GM12865 (cell line): ENCODE measurements around the gene MSANTD7.

Source experiments
- DNase-seq: peaks from one replicate; pipeline ENCODE4 v3.0.0; 2010; ENCODE audit warnings: low read depth
- H3K4me3 ChIP-seq: 2 replicates; pipeline ENCODE4 v1.5.1; 2011; ENCODE audit warnings: mild to moderate bottlenecking, low read depth, low read length, control low read depth
- TF ChIP-seq, protein P1 (sequence below): IDR thresholded peaks from 2 replicates; pipeline ENCODE4 v1.5.1; 2011; ENCODE audit warnings: low read length, control low read depth, low read depth, inconsistent platforms; ENCODE audit not compliant: insufficient read depth; ENCODE audit errors: missing control alignments

Gene MSANTD7

DNA sequence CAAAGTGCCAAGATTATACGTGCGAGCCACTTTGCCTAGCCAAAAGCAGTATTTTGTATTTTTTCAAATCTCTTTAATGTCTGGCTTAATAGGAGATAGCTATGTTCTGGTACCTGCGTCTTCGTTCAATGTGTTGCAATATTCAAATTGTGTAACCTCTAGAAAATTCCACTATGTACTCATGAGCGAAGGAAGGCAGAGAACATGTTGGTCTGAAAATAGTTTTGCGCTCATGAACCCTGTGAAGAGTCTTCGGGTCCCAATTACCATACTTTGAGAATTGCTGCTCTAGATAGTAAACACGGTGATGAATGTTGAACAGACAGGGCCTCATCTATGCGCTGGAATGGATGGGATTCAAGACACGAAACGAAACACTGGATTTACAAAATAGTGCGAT is 37.8 kb downstream of the MSANTD7 start:
- TF ChIP-seq, protein P1, sequence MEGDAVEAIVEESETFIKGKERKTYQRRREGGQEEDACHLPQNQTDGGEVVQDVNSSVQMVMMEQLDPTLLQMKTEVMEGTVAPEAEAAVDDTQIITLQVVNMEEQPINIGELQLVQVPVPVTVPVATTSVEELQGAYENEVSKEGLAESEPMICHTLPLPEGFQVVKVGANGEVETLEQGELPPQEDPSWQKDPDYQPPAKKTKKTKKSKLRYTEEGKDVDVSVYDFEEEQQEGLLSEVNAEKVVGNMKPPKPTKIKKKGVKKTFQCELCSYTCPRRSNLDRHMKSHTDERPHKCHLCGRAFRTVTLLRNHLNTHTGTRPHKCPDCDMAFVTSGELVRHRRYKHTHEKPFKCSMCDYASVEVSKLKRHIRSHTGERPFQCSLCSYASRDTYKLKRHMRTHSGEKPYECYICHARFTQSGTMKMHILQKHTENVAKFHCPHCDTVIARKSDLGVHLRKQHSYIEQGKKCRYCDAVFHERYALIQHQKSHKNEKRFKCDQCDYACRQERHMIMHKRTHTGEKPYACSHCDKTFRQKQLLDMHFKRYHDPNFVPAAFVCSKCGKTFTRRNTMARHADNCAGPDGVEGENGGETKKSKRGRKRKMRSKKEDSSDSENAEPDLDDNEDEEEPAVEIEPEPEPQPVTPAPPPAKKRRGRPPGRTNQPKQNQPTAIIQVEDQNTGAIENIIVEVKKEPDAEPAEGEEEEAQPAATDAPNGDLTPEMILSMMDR, result no peak
- DNase-seq, result no peak
- no peak overlapping the region for H3K4me3 ChIP-seq

DNA sequence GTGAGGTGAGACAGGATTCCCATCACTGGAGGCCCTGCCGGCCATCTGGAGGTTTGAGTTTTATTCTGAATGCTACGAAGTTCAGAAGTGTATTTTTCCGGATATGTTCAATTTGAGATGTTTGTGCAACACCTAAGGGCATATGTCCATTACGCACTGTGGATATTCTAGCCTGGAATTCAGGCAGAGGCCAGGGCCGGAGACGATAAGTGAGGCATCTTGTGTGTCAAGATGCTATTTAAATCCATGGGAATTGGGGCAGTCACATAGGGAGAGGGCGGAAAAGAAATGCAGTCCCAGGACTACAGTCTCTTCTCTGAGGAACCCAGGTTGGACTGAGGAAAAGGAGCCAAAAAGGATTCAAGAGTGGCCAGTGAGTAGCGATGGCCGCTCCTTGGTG is 38.7 kb downstream of the MSANTD7 start:
- no peak for DNase-seq
- TF ChIP-seq, protein P1, result no peak
- no peak overlapping the region for H3K4me3 ChIP-seq

DNA sequence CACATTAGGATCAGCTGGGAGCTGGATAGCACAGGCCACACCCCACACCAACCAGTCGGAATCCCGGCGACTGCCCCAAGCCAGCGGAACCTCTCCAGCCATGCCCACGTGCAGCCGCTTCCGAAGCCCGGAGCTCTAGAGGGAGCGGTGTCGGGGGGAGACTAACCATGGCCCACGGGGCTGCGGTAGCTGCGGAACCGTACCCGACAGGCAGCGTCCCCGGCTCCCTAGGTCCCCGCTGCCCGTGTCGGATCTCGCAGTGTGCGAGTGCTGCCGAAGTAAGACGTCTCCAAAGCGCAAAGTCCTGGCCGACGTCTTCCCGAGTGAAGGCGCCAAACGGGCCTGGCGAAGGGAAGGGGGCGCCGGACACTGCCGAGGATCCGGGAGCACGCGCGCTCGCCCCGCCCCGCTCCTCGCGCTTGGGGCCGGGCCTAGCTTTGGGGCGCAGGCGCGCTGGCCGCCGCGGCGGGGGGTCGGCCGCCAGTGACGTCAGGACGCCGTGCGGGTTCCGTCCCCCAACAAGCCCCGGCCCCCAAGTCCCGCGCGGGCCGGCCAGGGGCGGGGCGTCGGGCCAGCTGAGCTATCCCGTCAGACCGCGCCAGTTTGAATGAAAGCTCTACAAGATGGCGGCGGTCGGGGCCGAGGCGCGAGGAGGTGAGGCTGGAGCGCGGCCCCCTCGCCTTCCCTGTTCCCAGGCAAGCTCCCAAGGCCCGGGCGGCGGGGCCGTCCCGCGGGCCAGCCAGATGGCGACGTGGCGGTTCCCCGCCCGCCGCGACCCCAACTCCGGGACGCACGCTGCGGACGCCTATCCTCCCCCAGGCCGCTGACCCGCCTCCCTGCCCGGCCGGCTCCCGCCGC is 40.4 kb downstream of the MSANTD7 start, which contains the start of gene SUV39H2:
Gene SUV39H2, plus strand, starts transcription at position 601 of the 858 bp plus-strand sequence. Its CDS starts 23 bp downstream, at position 624.
- TF ChIP-seq, protein P1, result no peak
- H3K4me3 ChIP-seq, result peak within 1 kb of the TSS; percentile 89
- peak; percentile 98 for DNase-seq

DNA sequence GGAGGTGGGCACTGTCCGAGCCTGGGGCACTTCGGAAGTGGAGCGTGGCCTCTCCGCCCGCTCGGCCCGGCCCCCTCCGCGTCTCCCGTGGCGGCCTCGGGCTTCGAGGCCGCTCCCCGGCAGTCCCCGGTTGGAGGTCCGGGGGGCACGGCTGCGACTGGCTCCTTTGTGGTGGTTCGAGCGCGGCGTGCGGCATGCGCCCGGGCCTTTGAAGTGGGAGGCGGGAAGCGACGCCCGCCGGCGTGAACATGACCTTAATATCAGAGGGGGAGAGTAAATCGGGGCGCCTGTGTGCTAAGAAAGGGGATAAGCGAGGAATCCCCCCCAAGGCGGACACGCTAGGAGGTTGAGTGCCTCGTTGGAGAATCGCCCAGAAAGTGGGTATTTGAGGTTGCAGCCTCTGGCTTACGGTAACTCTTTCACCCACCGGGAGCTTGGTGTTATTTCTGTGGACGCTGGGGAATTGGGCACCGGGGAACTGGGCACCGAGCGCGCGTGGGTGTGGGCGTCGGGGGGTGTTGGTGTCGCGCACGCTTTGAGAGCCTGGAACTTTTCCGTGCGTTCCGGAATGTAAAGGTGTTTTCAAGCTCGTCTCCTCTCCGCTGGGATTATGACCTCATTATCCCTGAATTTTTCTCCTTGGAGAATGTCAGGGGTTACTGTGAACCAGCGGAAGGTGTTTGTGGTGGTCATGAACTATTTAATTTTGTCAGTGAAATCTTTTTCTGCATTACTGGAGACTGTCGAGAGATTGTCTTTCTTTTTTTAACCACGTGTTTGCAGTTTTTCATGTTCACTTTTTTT is 41.2 kb downstream of the MSANTD7 start:
- TF ChIP-seq, protein P1, result no peak
- DNase-seq, result peak; percentile 44
- H3K4me3 ChIP-seq, result peak overlapping the region; percentile 84

DNA sequence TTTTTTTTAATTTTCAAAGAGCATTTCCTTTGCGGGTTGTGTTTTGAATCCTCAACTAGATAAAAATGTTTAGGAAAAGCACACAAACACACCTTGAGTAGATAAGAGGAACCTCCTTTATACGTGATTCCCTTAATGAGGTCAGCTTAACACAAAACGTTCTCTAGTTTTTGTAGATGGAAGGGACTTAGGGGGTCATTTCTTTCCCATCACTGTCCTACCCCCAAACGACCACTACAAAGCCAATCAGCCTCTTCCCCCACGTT is 41.8 kb downstream of the MSANTD7 start:
- TF ChIP-seq, protein P1, result no peak
- H3K4me3 ChIP-seq, result peak overlapping the region; percentile 84

DNA sequence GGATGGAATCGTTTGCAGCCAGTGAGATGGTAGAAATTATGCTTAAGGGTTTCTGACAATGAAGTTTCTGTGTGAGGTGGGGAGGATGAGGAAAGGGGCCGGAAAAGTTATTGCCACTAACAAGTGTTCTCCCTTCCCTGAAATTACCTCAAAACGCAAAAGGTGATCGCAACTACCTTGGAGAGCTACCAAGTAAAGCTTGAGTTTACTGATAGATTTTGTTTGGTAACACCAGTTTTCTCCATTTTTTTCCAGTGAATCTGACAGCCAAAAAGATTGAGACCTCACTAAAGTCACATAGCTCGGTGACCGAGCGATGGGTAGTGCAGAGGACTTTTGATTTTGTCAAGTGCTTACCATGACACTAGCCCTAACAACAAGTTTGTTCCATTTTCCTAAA is 42.1 kb downstream of the MSANTD7 start:
- TF ChIP-seq, protein P1, result no peak
- peak; percentile 11 for DNase-seq
- peak overlapping the region; percentile 84 for H3K4me3 ChIP-seq

More for the DNA sequence above, 41.8 kb downstream of the MSANTD7 start:
- DNase-seq, result peak; percentile 6
